Measurements from ENCODE around the gene STARD8. TPM values are rescaled to one million over a fixed set of nuclear protein-coding genes. Genes with fewer than 3 reads are reported as not detected.

Gene STARD8
- total RNA-seq, 6 experiments from 2014 or later: 1.9 to 3.6 (median 3.0) TPM

DNA sequence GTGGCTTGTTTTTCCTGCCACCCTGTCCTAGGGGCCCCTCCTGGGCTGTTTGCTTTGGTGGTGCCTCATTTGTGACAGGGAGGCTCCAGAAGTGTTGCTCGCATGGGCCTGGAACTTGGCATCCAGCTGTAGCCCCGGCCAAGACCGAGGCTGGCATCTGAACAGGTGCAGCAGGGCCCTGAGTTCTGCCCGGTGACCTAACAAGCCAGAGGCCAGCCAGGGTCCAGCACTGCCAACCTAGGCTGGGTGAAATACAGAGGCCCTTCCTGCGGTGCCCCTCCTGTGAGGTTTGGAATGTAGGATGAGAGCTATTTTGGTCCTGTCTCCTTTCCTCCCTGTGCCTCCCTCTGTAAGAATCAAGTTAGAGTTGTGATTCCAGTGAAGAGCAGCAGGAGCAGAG, 58.5 kb downstream of the STARD8 start:
- Mint-ChIP-seq H3K9me3 (no peaks in the 10 kb centered on the region), H3K4me1 (ENCODE audit: low read depth) (peaks cover 5% of the 10 kb centered on the region), H3K27me3 (ENCODE audit: insufficient read depth) (no peaks in the 10 kb centered on the region; the same call in 1 of the 2 replicates), H3K27ac (no peak overlapping the region), H3K36me3 (ENCODE audit: low read depth) (no peaks in the 10 kb centered on the region), H3K4me3 (no peak overlapping the region)
- no peak for DNase-seq
- TF ChIP-seq CTCF (IDR thresholded peaks at IDR 0.05): no peak

DNA sequence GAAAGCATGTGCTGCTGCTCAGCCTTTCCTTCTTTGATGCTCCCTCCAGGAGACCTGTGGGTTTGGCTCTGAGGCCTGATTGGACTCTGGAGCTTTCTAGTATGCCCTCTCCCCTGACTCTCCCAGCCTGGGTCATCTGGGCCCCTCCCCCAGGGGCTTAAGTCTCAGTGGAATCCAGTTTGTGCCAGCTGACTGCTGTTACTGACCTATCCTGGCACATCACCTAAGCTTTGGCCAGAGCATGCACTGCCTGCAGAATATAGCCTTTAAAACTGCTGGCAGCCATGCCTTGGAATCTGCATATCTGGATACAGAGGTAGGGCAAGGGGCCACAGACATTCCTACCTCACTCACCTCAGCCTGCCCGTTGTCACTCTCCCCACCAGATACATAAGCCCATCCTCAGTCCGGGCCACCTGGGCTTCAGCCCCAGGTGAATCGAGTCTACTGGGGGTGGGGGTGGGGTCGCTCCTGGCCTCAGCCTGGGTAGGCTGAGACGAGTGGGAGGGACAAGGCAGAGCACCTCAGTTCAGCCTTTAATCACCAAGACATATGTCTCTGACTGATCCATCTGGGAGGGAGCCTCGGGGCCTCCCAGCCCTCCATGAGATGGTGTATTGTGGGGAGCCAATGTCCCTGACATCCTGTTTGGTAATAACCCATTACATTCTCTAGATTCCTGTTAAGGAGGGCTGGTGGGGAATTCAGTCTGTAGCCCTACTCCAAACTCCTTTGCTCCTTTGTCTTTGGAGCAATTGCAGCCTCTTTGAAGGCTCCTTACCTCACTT, 61.2 kb downstream of the STARD8 start:
- Mint-ChIP-seq H3K9me3 (no peaks in the 10 kb centered on the region), H3K27ac (no peak overlapping the region), H3K4me3 (no peak overlapping the region), H3K27me3 (ENCODE audit: insufficient read depth) (no peaks in the 10 kb centered on the region; the same call in 1 of the 2 replicates), H3K36me3 (ENCODE audit: low read depth) (no peaks in the 10 kb centered on the region), H3K4me1 (ENCODE audit: low read depth) (no peaks in the 10 kb centered on the region)
- TF ChIP-seq CTCF (IDR thresholded peaks at IDR 0.05): no peak
- DNase-seq: no peak

DNA sequence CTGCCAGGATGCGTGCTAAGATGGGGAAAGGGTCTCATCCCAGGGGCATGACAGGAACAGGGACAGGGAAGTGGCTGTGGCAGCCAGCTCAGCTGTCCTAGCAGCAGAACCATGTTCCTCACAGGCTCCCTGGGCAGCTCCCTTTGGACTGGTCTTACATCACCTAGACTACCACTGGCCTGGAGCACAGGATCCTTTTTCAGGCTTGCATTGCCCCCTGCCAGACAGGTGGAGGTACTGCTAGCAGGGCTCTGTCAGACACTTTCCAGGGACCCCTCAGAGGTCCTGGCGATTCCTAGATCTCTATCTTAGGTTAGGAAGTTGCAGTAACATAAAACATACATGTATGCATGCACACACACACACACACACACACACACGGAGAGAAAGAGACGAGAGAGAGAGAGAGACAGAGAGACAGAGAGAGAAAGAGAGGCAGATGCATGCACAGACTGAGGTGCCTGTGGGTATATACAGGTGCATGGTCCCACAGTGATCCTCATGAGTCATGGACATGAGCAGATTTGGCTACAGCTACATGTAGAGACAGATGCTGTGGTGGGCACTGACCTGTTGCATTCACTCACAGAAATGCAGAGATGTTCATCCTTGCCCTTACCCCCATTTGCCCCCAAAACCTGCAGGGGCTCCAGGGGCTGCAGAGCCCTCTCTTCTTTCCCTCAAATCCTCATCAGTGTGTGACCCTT, 63.6 kb downstream of the STARD8 start:
- peaks cover 1% of the 10 kb centered on the region; the same call in 1 of the 2 replicates for H3K27me3 Mint-ChIP-seq (ENCODE audit: insufficient read depth)
- H3K4me3 Mint-ChIP-seq: no peak overlapping the region
- DNase-seq: peak; percentile 36
- H3K4me1 Mint-ChIP-seq (ENCODE audit: low read depth): no peaks in the 10 kb centered on the region
- H3K9me3 Mint-ChIP-seq: no peaks in the 10 kb centered on the region
- H3K27ac Mint-ChIP-seq: no peak overlapping the region
- no peaks in the 10 kb centered on the region; the same call in 1 of the 2 replicates for H3K36me3 Mint-ChIP-seq (ENCODE audit: low read depth)
- peak; percentile 69 for TF ChIP-seq CTCF (IDR thresholded peaks at IDR 0.05)

DNA sequence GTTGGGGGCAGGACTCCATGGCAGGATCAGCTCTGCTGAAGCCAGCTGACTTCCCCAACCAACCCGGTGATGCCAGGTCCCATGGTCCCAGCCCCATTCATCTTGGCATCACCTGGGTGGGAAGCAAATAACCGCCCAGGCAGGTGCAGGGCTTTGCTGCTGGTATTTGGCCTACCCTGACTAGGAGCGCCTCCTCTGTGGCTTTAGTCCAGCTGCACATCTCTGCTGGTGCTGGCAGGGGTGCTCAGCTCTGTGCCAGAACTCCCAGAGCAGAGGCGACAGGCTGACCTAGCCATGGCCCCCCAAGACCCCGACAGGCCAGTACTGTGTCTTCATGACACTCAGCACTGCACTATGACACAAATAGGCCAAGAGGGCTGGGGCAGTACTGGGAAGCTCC, 64.4 kb downstream of the STARD8 start:
- Mint-ChIP-seq H3K4me3 (no peak overlapping the region), H3K27me3 (ENCODE audit: insufficient read depth) (peaks cover 1% of the 10 kb centered on the region; the same call in 1 of the 2 replicates), H3K27ac (no peak overlapping the region), H3K36me3 (ENCODE audit: low read depth) (no peaks in the 10 kb centered on the region; the same call in 1 of the 2 replicates), H3K4me1 (ENCODE audit: low read depth) (no peaks in the 10 kb centered on the region), H3K9me3 (no peaks in the 10 kb centered on the region)
- TF ChIP-seq CTCF (IDR thresholded peaks at IDR 0.05): no peak
- no peak for DNase-seq

GRCh38 chrX:68714856-68715255, 67.4 kb downstream of the STARD8 start:
- Mint-ChIP-seq H3K27ac (no peak overlapping the region), H3K4me1 (ENCODE audit: low read depth) (no peaks in the 10 kb centered on the region)
- DNase-seq: no peak

More at GRCh38 chrX:68714856-68715255, 67.4 kb downstream of the STARD8 start:
- peaks cover 1% of the 10 kb centered on the region for H3K27me3 Mint-ChIP-seq (ENCODE audit: insufficient read depth)
- no peaks in the 10 kb centered on the region; the same call in 1 of the 2 replicates for H3K36me3 Mint-ChIP-seq (ENCODE audit: low read depth)
- H3K9me3 Mint-ChIP-seq: no peaks in the 10 kb centered on the region
- H3K4me3 Mint-ChIP-seq: no peak overlapping the region
- no peak for TF ChIP-seq CTCF (IDR thresholded peaks at IDR 0.05)

All from HFFc6 (cell line).